ENCODE measurements around the gene CLOCK.

DNA sequence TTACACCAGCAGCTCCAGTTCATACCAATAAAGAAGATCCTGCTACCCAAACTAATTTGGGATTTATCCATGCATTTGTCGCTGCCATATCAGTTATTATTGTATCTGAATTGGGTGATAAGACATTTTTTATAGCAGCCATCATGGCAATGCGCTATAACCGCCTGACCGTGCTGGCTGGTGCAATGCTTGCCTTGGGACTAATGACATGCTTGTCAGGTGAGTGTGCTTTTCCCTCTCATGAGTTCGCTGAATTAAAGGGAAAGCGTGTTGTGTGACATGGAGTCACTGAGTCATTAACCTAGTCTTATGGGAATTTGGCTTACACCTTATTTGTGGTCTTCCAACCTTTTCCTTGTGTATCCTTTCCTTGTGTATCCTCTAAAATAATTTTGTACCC is 135.1 kb downstream of the CLOCK start:
- TF ChIP-seq, protein P1, sequence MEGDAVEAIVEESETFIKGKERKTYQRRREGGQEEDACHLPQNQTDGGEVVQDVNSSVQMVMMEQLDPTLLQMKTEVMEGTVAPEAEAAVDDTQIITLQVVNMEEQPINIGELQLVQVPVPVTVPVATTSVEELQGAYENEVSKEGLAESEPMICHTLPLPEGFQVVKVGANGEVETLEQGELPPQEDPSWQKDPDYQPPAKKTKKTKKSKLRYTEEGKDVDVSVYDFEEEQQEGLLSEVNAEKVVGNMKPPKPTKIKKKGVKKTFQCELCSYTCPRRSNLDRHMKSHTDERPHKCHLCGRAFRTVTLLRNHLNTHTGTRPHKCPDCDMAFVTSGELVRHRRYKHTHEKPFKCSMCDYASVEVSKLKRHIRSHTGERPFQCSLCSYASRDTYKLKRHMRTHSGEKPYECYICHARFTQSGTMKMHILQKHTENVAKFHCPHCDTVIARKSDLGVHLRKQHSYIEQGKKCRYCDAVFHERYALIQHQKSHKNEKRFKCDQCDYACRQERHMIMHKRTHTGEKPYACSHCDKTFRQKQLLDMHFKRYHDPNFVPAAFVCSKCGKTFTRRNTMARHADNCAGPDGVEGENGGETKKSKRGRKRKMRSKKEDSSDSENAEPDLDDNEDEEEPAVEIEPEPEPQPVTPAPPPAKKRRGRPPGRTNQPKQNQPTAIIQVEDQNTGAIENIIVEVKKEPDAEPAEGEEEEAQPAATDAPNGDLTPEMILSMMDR (IDR thresholded peaks at IDR 0.05; ENCODE audit: low read depth, low read length) = no peak
- no peak for TF ChIP-seq EZH2phosphoT487 (IDR thresholded peaks at IDR 0.05; ENCODE audit: low read depth)

All from OCI-LY3 (cell line).